Neural cell (in vitro differentiated cells): ENCODE results near the gene DPYD. TPM values are rescaled to one million over a fixed set of nuclear protein-coding genes. Genes with fewer than 3 reads are reported as not detected.

Source experiments
- H2AFZ ChIP-seq: fragments of 200-600, 300-800 bp; sonication (generic), shearing (Covaris generic); 2 replicates; pipeline ENCODE4 v1.6.0; 2014; ENCODE audit warnings: low read depth, mild to moderate bottlenecking, antibody characterized with exemption, low read length, moderate library complexity
- H3F3A ChIP-seq: fragments of 200-600 bp; shearing (Covaris generic); 2 replicates; pipeline ENCODE4 v1.6.1; 2016; ENCODE audit warnings: mild to moderate bottlenecking, moderate library complexity, mixed read lengths, antibody characterized with exemption, low read length; ENCODE audit not compliant: insufficient read depth, poor library complexity, severe bottlenecking
- H3K27ac ChIP-seq: fragments of 200-600, 300-800 bp; sonication (generic), shearing (Covaris generic); 2 replicates; pipeline ENCODE4 v1.5.1; 2014; ENCODE audit warnings: mild to moderate bottlenecking, low read length, moderate library complexity
- H3K27me3 ChIP-seq: fragments of 300-800, 200-600 bp; sonication (generic), shearing (Covaris generic); 2 replicates; pipeline ENCODE4 v1.6.0; 2014; ENCODE audit warnings: mild to moderate bottlenecking, low read depth, low read length, moderate library complexity; ENCODE audit not compliant: insufficient read depth
- H3K36me3 ChIP-seq: fragments of 300-800, 200-600 bp; sonication (generic), shearing (Covaris generic); 2 replicates; pipeline ENCODE4 v1.5.1; 2014; ENCODE audit warnings: mild to moderate bottlenecking, antibody characterized with exemption, low read length, moderate library complexity; ENCODE audit not compliant: insufficient read depth
- H3K4me2 ChIP-seq: fragments of 300-800, 200-600 bp; sonication (generic), shearing (Covaris generic); 2 replicates; pipeline ENCODE4 v1.6.0; 2014; ENCODE audit warnings: mild to moderate bottlenecking, low read length
- H3K4me3 ChIP-seq: fragments of 300-800, 200-600 bp; sonication (generic), shearing (Covaris generic); 2 replicates; pipeline ENCODE4 v1.5.1; 2014; ENCODE audit warnings: mild to moderate bottlenecking, low read length, moderate library complexity
- H3K79me2 ChIP-seq: fragments of 200-600 bp; shearing (Covaris generic); replicated peaks from 2 replicates; pipeline ENCODE4 v1.6.0; 2014; ENCODE audit warnings: mild to moderate bottlenecking, low read length, moderate library complexity; ENCODE audit not compliant: insufficient read depth
- H3K9ac ChIP-seq: fragments of 300-800, 200-600 bp; sonication (generic), shearing (Covaris generic); 2 replicates; pipeline ENCODE4 v1.6.1; 2016; ENCODE audit warnings: mild to moderate bottlenecking, low read length, mixed read lengths
- H3K9me2 ChIP-seq: fragments of 200-600 bp; shearing (Covaris generic); 2 replicates; pipeline ENCODE4 v1.6.1; 2016; ENCODE audit warnings: mild to moderate bottlenecking, low read length, mixed read lengths; ENCODE audit not compliant: insufficient read depth
- H3K9me3 ChIP-seq: fragments of 200-600, 300-800 bp; sonication (generic), shearing (Covaris generic); 2 replicates; pipeline ENCODE4 v1.6.1; 2016; ENCODE audit warnings: mild to moderate bottlenecking, mixed run types, low read length, moderate library complexity, mixed read lengths
- H4K20me1 ChIP-seq: fragments of 200-600 bp; shearing (Covaris generic); 2 replicates; pipeline ENCODE4 v1.6.1; 2016; ENCODE audit warnings: mild to moderate bottlenecking, mixed run types; ENCODE audit not compliant: insufficient read depth
- CTCF ChIP-seq: fragments of 450-650 bp; IDR thresholded peaks from 2 replicates; pipeline ENCODE4 v1.5.1; 2014; ENCODE audit warnings: antibody characterized with exemption, mild to moderate bottlenecking, moderate library complexity; ENCODE audit not compliant: poor library complexity, severe bottlenecking
- EP300 ChIP-seq: fragments of 450-650 bp; conservative IDR thresholded peaks from 2 replicates; pipeline ENCODE4 v1.6.1; 2014; ENCODE audit warnings: antibody characterized with exemption, mild to moderate bottlenecking, moderate library complexity; ENCODE audit not compliant: poor library complexity, severe bottlenecking
- EZH2 ChIP-seq: fragments of 200-600, 300-800 bp; shearing (Covaris generic), sonication (generic); IDR thresholded peaks from 2 replicates; pipeline ENCODE4 v1.6.1; 2014; ENCODE audit warnings: antibody characterized with exemption, low read length, borderline replicate concordance, mild to moderate bottlenecking; ENCODE audit not compliant: insufficient read depth, poor library complexity, severe bottlenecking
- MXI1 ChIP-seq: fragments of 450-650 bp; conservative IDR thresholded peaks from 2 replicates; pipeline ENCODE4 v1.6.1; 2014; ENCODE audit warnings: antibody characterized with exemption, mild to moderate bottlenecking; ENCODE audit not compliant: poor library complexity, severe bottlenecking
- POLR2AphosphoS5 ChIP-seq: IDR thresholded peaks from 2 replicates; pipeline ENCODE4 v1.6.1; 2012
- RAD21 ChIP-seq: fragments of 450-650 bp; conservative IDR thresholded peaks from 2 replicates; pipeline ENCODE4 v1.6.1; 2014; ENCODE audit warnings: antibody characterized with exemption, mild to moderate bottlenecking, moderate library complexity
- SMC3 ChIP-seq: fragments of 450-650 bp; conservative IDR thresholded peaks from 2 replicates; pipeline ENCODE4 v1.6.1; 2014; ENCODE audit warnings: antibody characterized with exemption, mild to moderate bottlenecking, moderate library complexity; ENCODE audit not compliant: poor library complexity
- TAF1 ChIP-seq: IDR thresholded peaks from 2 replicates; pipeline ENCODE4 v1.6.1; 2012; ENCODE audit warnings: low read depth
- polyA plus RNA-seq: library from polyadenylated mRNA; depleted of rRNA; stranded (reverse); fragments of >200 nt; gene quantifications from 2 replicates; pipeline ENCODE4 v1.2.3, GENCODE V29; 2014
- TF ChIP-seq, protein P1 (sequence below): IDR thresholded peaks from 2 replicates; pipeline ENCODE4 v1.6.1; 2012; ENCODE audit warnings: borderline replicate concordance

Gene DPYD
- polyA plus RNA-seq, 1 donor from 2014 or later = 6.7 TPM

GRCh38 chr1:97562081-97562480 lies 358.8 kb downstream of the DPYD start:
- no peak overlapping the region for H2AFZ ChIP-seq
- H3K36me3 ChIP-seq = no peaks in the 10 kb centered on the region
- H3K27ac ChIP-seq = no peak overlapping the region
- no peaks in the 10 kb centered on the region for H3K79me2 ChIP-seq
- H3K9ac ChIP-seq = no peak overlapping the region
- no peaks in the 10 kb centered on the region for H4K20me1 ChIP-seq
- H3K27me3 ChIP-seq = no peaks in the 10 kb centered on the region
- no peaks in the 10 kb centered on the region for H3K9me3 ChIP-seq
- H3F3A ChIP-seq = no peaks in the 10 kb centered on the region
- TF ChIP-seq, protein P1, sequence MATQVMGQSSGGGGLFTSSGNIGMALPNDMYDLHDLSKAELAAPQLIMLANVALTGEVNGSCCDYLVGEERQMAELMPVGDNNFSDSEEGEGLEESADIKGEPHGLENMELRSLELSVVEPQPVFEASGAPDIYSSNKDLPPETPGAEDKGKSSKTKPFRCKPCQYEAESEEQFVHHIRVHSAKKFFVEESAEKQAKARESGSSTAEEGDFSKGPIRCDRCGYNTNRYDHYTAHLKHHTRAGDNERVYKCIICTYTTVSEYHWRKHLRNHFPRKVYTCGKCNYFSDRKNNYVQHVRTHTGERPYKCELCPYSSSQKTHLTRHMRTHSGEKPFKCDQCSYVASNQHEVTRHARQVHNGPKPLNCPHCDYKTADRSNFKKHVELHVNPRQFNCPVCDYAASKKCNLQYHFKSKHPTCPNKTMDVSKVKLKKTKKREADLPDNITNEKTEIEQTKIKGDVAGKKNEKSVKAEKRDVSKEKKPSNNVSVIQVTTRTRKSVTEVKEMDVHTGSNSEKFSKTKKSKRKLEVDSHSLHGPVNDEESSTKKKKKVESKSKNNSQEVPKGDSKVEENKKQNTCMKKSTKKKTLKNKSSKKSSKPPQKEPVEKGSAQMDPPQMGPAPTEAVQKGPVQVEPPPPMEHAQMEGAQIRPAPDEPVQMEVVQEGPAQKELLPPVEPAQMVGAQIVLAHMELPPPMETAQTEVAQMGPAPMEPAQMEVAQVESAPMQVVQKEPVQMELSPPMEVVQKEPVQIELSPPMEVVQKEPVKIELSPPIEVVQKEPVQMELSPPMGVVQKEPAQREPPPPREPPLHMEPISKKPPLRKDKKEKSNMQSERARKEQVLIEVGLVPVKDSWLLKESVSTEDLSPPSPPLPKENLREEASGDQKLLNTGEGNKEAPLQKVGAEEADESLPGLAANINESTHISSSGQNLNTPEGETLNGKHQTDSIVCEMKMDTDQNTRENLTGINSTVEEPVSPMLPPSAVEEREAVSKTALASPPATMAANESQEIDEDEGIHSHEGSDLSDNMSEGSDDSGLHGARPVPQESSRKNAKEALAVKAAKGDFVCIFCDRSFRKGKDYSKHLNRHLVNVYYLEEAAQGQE = no peak
- TF ChIP-seq EP300 (no peak), TAF1 (no peak), RAD21 (no peak), EZH2 (no peak), POLR2AphosphoS5 (no peak), SMC3 (no peak), CTCF (no peak), MXI1 (no peak)
- H3K9me2 ChIP-seq = no peaks in the 10 kb centered on the region
- H3K4me2 ChIP-seq = no peak overlapping the region
- H3K4me3 ChIP-seq = no peak overlapping the region

DNA sequence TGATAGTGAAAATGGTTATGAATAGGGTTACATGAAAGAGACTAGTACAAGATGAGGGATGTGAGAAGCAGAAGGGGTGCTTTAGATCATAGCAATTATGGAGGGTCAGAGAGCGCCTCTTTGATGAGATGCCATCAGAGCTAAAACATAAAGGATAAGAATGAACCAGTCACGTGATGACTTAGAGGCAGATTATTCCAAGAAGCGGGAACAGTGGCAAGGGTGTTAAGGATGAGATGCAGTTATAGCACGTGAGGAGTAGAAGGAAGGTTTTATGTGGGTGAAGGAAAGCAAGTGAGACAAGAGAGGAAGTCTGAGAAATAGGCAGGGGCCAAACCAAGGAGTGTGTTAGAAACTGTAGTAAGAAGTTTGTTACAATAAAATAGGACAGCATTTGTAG lies 360.1 kb downstream of the DPYD start:
- Histone ChIP-seq H3K9ac (no peak overlapping the region), H3K27me3 (no peaks in the 10 kb centered on the region), H3K9me3 (no peaks in the 10 kb centered on the region), H2AFZ (no peak overlapping the region), H4K20me1 (no peaks in the 10 kb centered on the region), H3F3A (no peaks in the 10 kb centered on the region), H3K27ac (no peak overlapping the region), H3K4me3 (no peak overlapping the region), H3K79me2 (no peaks in the 10 kb centered on the region), H3K36me3 (no peaks in the 10 kb centered on the region), H3K4me2 (no peak overlapping the region), H3K9me2 (no peaks in the 10 kb centered on the region)
- TF ChIP-seq EP300 = no peak
- TF ChIP-seq, protein P1 = no peak
- no peak for TF ChIP-seq MXI1
- TF ChIP-seq EZH2 = no peak
- TF ChIP-seq POLR2AphosphoS5 = no peak
- no peak for TF ChIP-seq CTCF
- no peak for TF ChIP-seq TAF1
- no peak for TF ChIP-seq SMC3
- no peak for TF ChIP-seq RAD21
